ENCODE data around the gene EIF4EBP2. TPM values are rescaled to one million over a fixed set of nuclear protein-coding genes. Genes with fewer than 3 reads are reported as not detected.
A peak's percentile ranks its signal among the peaks of the same experiment; 100 is the strongest.

Gene EIF4EBP2
- total RNA-seq, 1 donor from 2014 or later = 77.2 TPM

- H3K4me1 ChIP-seq = peaks cover 51% of the 10 kb centered on the region
- peak overlapping the region; percentile 81 for H3K27ac ChIP-seq
- H3K4me3 ChIP-seq = peak overlapping the region; percentile 71
- intact Hi-C loops (cut with DNase I) = no loop called here
- peak; percentile 49 to 50 for ATAC-seq
- peaks cover 5% of the 10 kb centered on the region for H3K27me3 ChIP-seq (ENCODE audit: low read depth)
- TF ChIP-seq, protein P1, sequence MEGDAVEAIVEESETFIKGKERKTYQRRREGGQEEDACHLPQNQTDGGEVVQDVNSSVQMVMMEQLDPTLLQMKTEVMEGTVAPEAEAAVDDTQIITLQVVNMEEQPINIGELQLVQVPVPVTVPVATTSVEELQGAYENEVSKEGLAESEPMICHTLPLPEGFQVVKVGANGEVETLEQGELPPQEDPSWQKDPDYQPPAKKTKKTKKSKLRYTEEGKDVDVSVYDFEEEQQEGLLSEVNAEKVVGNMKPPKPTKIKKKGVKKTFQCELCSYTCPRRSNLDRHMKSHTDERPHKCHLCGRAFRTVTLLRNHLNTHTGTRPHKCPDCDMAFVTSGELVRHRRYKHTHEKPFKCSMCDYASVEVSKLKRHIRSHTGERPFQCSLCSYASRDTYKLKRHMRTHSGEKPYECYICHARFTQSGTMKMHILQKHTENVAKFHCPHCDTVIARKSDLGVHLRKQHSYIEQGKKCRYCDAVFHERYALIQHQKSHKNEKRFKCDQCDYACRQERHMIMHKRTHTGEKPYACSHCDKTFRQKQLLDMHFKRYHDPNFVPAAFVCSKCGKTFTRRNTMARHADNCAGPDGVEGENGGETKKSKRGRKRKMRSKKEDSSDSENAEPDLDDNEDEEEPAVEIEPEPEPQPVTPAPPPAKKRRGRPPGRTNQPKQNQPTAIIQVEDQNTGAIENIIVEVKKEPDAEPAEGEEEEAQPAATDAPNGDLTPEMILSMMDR (IDR thresholded peaks at IDR 0.05) = no peak
- no peaks in the 10 kb centered on the region for H3K36me3 ChIP-seq
- no peaks in the 10 kb centered on the region for H3K9me3 ChIP-seq
- no peak for DNase-seq
Measured at GRCh38 chr10:70477661-70478162, 73.8 kb downstream of the EIF4EBP2 start.

Other genes starting within 250 kb of the EIF4EBP2 start
- 114 TPM for gene SAR1A, start 233.6 kb upstream of the EIF4EBP2 start, total RNA-seq
- gene PPA1, start 170.7 kb upstream of the EIF4EBP2 start, total RNA-seq = 163 TPM
- gene NPFFR1, start 120.1 kb upstream of the EIF4EBP2 start, total RNA-seq = 1.0 TPM
- 10.0 TPM for gene LRRC20, start 21.5 kb upstream of the EIF4EBP2 start, total RNA-seq
- gene NODAL, start 37.5 kb downstream of the EIF4EBP2 start, total RNA-seq = not detected
- 16.0 TPM for gene PALD1, start 74.6 kb downstream of the EIF4EBP2 start, total RNA-seq
- 29.5 TPM for gene PRF1, start 198.6 kb downstream of the EIF4EBP2 start, total RNA-seq

Data from lower lobe of right lung (tissue), 2 donors.